Fibroblast of lung (primary cell): ENCODE measurements around the gene DLGAP1. TPM values are rescaled to one million over a fixed set of nuclear protein-coding genes. Genes with fewer than 3 reads are reported as not detected.
A peak's percentile ranks its signal among the peaks of the same experiment; 100 is the strongest.

ENCODE experiments used
- DNase-seq, 2 donors: peaks; one replicate each; pipeline versions ENCODE4 v3.0.0 to v3.0.0-alpha.2; 2010; ENCODE audit warnings: low read depth in 2 of 2
- H2AFZ ChIP-seq: 2 replicates; pipeline ENCODE4 v1.5.1; 2012; ENCODE audit warnings: low read length, control low read depth, inconsistent platforms
- H3K27ac ChIP-seq: 2 replicates; pipeline ENCODE4 v1.5.1; 2011; ENCODE audit warnings: low read length, control low read depth; ENCODE audit not compliant: insufficient read depth
- H3K27me3 ChIP-seq: 2 replicates; pipeline ENCODE4 v1.5.1; 2011; ENCODE audit warnings: mild to moderate bottlenecking, low read length; ENCODE audit not compliant: control insufficient read depth, insufficient read depth
- H3K36me3 ChIP-seq: 2 replicates; pipeline ENCODE4 v1.5.1; 2011; ENCODE audit warnings: low read length; ENCODE audit not compliant: control insufficient read depth, insufficient read depth
- H3K4me1 ChIP-seq: 2 replicates; pipeline ENCODE4 v1.5.1; 2011; ENCODE audit warnings: low read length; ENCODE audit not compliant: control insufficient read depth, insufficient read depth; ENCODE audit errors: extremely low read depth
- H3K4me2 ChIP-seq: 2 replicates; pipeline ENCODE4 v1.5.1; 2011; ENCODE audit warnings: low read length, control low read depth; ENCODE audit not compliant: insufficient read depth; ENCODE audit errors: extremely low read depth
- H3K4me3 ChIP-seq, 4 experiments: fragments of 200-600 bp in 1 of 4; sonication (generic) in 1 of 4; replicated peaks in 1 of 4; 2 replicates each; pipeline ENCODE4 v1.5.1; 2011 to 2016; ENCODE audit warnings: low read length in 4 of 4, low read depth in 3 of 4, mild to moderate bottlenecking in 3 of 4, control low read depth in 2 of 4, inconsistent platforms in 1 of 4, mixed read lengths in 1 of 4; ENCODE audit not compliant: insufficient read depth in 1 of 4; ENCODE audit errors: control extremely low read depth in 1 of 4
- H3K79me2 ChIP-seq: 2 replicates; pipeline ENCODE4 v1.5.1; 2012; ENCODE audit warnings: mild to moderate bottlenecking, low read length, inconsistent platforms; ENCODE audit not compliant: control insufficient read depth, insufficient read depth
- H3K9ac ChIP-seq: 2 replicates; pipeline ENCODE4 v1.5.1; 2011; ENCODE audit warnings: mild to moderate bottlenecking, low read length, control low read depth; ENCODE audit not compliant: insufficient read depth
- H3K9me3 ChIP-seq: 2 replicates; pipeline ENCODE4 v1.5.1; 2012; ENCODE audit warnings: low read depth, low read length; ENCODE audit not compliant: control insufficient read depth, insufficient read depth
- H4K20me1 ChIP-seq: 2 replicates; pipeline ENCODE4 v1.5.1; 2011; ENCODE audit warnings: low read length; ENCODE audit not compliant: control insufficient read depth, insufficient read depth; ENCODE audit errors: extremely low read depth
- CTCF ChIP-seq, 2 donors: IDR thresholded peaks in 1 of 2; conservative IDR thresholded peaks in 1 of 2; 1 replicate in 1 of 2; 2 replicates in 1 of 2; pipeline ENCODE4 v1.5.1; 2011 to 2012; ENCODE audit warnings: low read length in 2 of 2, control low read depth in 1 of 2, inconsistent platforms in 1 of 2, low read depth in 1 of 2, mild to moderate bottlenecking in 1 of 2
- EZH2 ChIP-seq: IDR thresholded peaks from 2 replicates; pipeline ENCODE4 v1.5.1; 2012; ENCODE audit warnings: low read length, control low read depth, mild to moderate bottlenecking; ENCODE audit errors: missing control alignments
- polyA plus RNA-seq, 2 donors: library from polyadenylated mRNA; depleted of rRNA in 1 of 2; stranded (reverse) in 1 of 2; unstranded in 1 of 2; fragments of >200 nt; gene quantifications; 2 replicates each; pipeline ENCODE4 v1.2.1, GENCODE V29; 2011 to 2012; ENCODE audit warnings: missing spikeins in 1 of 2
- total RNA-seq: library from RNA; depleted of rRNA; stranded (reverse); fragments of >200 nt; gene quantifications from 2 replicates; pipeline ENCODE4 v1.2.1, GENCODE V29; 2014

The DLGAP1 gene
- total and polyA plus RNA-seq, 2 donors (not counting 1 experiment from before 2014, with no cell fraction given): 0.16 to 0.17 TPM

GRCh38 chr18:4441098-4441497, 14.0 kb downstream of the DLGAP1 start:
- no peaks in the 10 kb centered on the region for H3K4me1 ChIP-seq
- H4K20me1 ChIP-seq: no peaks in the 10 kb centered on the region
- H3K4me3 ChIP-seq: no peak overlapping the region
- no peaks in the 10 kb centered on the region for H3K9me3 ChIP-seq
- no peaks in the 10 kb centered on the region for H3K36me3 ChIP-seq
- H2AFZ ChIP-seq: no peak overlapping the region
- no peak for DNase-seq
- no peak overlapping the region for H3K4me2 ChIP-seq
- no peak overlapping the region for H3K9ac ChIP-seq
- no peaks in the 10 kb centered on the region for H3K79me2 ChIP-seq
- H3K27me3 ChIP-seq: no peaks in the 10 kb centered on the region
- TF ChIP-seq CTCF (conservative IDR thresholded peaks at IDR 0.05 in 1 of 2, IDR thresholded peaks at IDR 0.05 in 1 of 2; ENCODE audit: low read depth in 1 of 2, low read length in 2 of 2) (no peak), EZH2 (no peak)
- H3K27ac ChIP-seq: no peak overlapping the region

- Histone ChIP-seq H3K27me3 (no peaks in the 10 kb centered on the region), H3K4me3 (no peak overlapping the region), H3K36me3 (no peaks in the 10 kb centered on the region), H3K79me2 (no peaks in the 10 kb centered on the region), H3K4me2 (no peak overlapping the region), H3K9ac (no peak overlapping the region), H3K9me3 (no peaks in the 10 kb centered on the region), H4K20me1 (no peaks in the 10 kb centered on the region), H3K27ac (no peak overlapping the region), H2AFZ (no peak overlapping the region), H3K4me1 (no peaks in the 10 kb centered on the region)
- TF ChIP-seq CTCF (conservative IDR thresholded peaks at IDR 0.05 in 1 of 2, IDR thresholded peaks at IDR 0.05 in 1 of 2; ENCODE audit: low read depth in 1 of 2, low read length in 2 of 2): no peak
- TF ChIP-seq EZH2: no peak
- DNase-seq: no peak
Measured at GRCh38 chr18:4438938-4439337, 16.2 kb downstream of the DLGAP1 start.

GRCh38 chr18:4433717-4434116, 21.4 kb downstream of the DLGAP1 start:
- peak; percentile 6 to 92 for DNase-seq
- H2AFZ ChIP-seq: no peak overlapping the region
- H4K20me1 ChIP-seq: no peaks in the 10 kb centered on the region
- no peak overlapping the region for H3K4me2 ChIP-seq
- H3K9ac ChIP-seq: no peak overlapping the region
- no peak overlapping the region for H3K4me3 ChIP-seq
- no peaks in the 10 kb centered on the region for H3K4me1 ChIP-seq
- no peaks in the 10 kb centered on the region for H3K27me3 ChIP-seq
- no peak overlapping the region for H3K27ac ChIP-seq
- no peaks in the 10 kb centered on the region for H3K9me3 ChIP-seq
- TF ChIP-seq EZH2: no peak
- TF ChIP-seq CTCF (conservative IDR thresholded peaks at IDR 0.05 in 1 of 2, IDR thresholded peaks at IDR 0.05 in 1 of 2; ENCODE audit: low read depth in 1 of 2, low read length in 2 of 2): no peak
- H3K36me3 ChIP-seq: no peaks in the 10 kb centered on the region
- no peaks in the 10 kb centered on the region for H3K79me2 ChIP-seq
